ENCODE data around the gene VASH2.
"Not testable (repeated sequence)": the region's sequence is repeated elsewhere in the genome, so short reads cannot be mapped to it uniquely, and the experiment has no call there.

VASH2 gene

GRCh38 chr1:213019450-213019849 lies 69.1 kb downstream of the VASH2 start:
- no peak for DNase-seq (ENCODE audit: low spot score in 2 of 2)
- H3K4me1 ChIP-seq: peaks cover 5% of the 10 kb centered on the region
- in situ Hi-C loops (cut with MboI; ENCODE audit: low sequenced_read_pairs): no loop called here

GRCh38 chr1:213020016-213020415 lies 69.7 kb downstream of the VASH2 start:
- in situ Hi-C loops (cut with MboI; ENCODE audit: low sequenced_read_pairs): no loop called here
- peaks cover 4% of the 10 kb centered on the region for H3K4me1 ChIP-seq
- no peaks in the 10 kb centered on the region for H3K27me3 ChIP-seq (ENCODE audit: low read depth)
- DNase-seq (ENCODE audit: low spot score in 2 of 2): no peak
- H3K4me3 ChIP-seq: no peak overlapping the region
- no peaks in the 10 kb centered on the region for H3K36me3 ChIP-seq (replicated peaks)
- no peaks in the 10 kb centered on the region; the same call in 1 of the 2 replicates for H3K9me3 ChIP-seq

More at GRCh38 chr1:213019450-213019849, 69.1 kb downstream of the VASH2 start:
- no peaks in the 10 kb centered on the region for H3K27me3 ChIP-seq (ENCODE audit: low read depth)
- no peak overlapping the region for H3K4me3 ChIP-seq
- H3K9me3 ChIP-seq: no peaks in the 10 kb centered on the region; the same call in 1 of the 2 replicates
- no peaks in the 10 kb centered on the region for H3K36me3 ChIP-seq (replicated peaks)

- H3K36me3 ChIP-seq (replicated peaks); DNase-seq (ENCODE audit: low spot score in 2 of 2); H3K4me3 ChIP-seq; H3K9me3 ChIP-seq; H3K4me1 ChIP-seq; in situ Hi-C loops (cut with MboI; ENCODE audit: low sequenced_read_pairs); H3K27me3 ChIP-seq (ENCODE audit: low read depth): not testable (repeated sequence)
Measured at GRCh38 chr1:213027024-213027423, 76.7 kb downstream of the VASH2 start.

- DNase-seq (ENCODE audit: low spot score in 2 of 2): no peak
- in situ Hi-C loops (cut with MboI; ENCODE audit: low sequenced_read_pairs): no loop called here
- no peaks in the 10 kb centered on the region for H3K9me3 ChIP-seq
- no peaks in the 10 kb centered on the region for H3K4me1 ChIP-seq
- H3K4me3 ChIP-seq: no peak overlapping the region
- H3K36me3 ChIP-seq (replicated peaks): no peaks in the 10 kb centered on the region
- no peaks in the 10 kb centered on the region for H3K27me3 ChIP-seq (ENCODE audit: low read depth)
Measured at GRCh38 chr1:213032651-213033050, 82.3 kb downstream of the VASH2 start.

- no peak for DNase-seq (ENCODE audit: low spot score in 2 of 2)
- H3K27me3 ChIP-seq (ENCODE audit: low read depth): no peaks in the 10 kb centered on the region
- H3K36me3 ChIP-seq (replicated peaks): no peaks in the 10 kb centered on the region
- H3K4me1 ChIP-seq: no peaks in the 10 kb centered on the region
- no peak overlapping the region for H3K4me3 ChIP-seq
- no peaks in the 10 kb centered on the region for H3K9me3 ChIP-seq
- in situ Hi-C loops (cut with MboI; ENCODE audit: low sequenced_read_pairs): no loop called here
Measured at GRCh38 chr1:213034713-213035112, 84.4 kb downstream of the VASH2 start.

GRCh38 chr1:213035573-213035972 lies 85.2 kb downstream of the VASH2 start:
- H3K9me3 ChIP-seq: no peaks in the 10 kb centered on the region
- in situ Hi-C loops (cut with MboI; ENCODE audit: low sequenced_read_pairs): no loop called here
- no peak overlapping the region for H3K4me3 ChIP-seq
- H3K36me3 ChIP-seq (replicated peaks): no peaks in the 10 kb centered on the region
- DNase-seq (ENCODE audit: low spot score in 2 of 2): no peak
- H3K27me3 ChIP-seq (ENCODE audit: low read depth): no peaks in the 10 kb centered on the region
- H3K4me1 ChIP-seq: peaks cover 2% of the 10 kb centered on the region
